Activated CD8-positive, alpha-beta T cell treated with anti-CD3 and anti-CD28 coated beads for 36 hours (primary cell): ENCODE data around the gene CCDC47. TPM values are rescaled to one million over a fixed set of nuclear protein-coding genes. Genes with fewer than 3 reads are reported as not detected.

Experiments
- ATAC-seq: fragments of 200-7000 bp; cut with Tn5 transposase; one replicate; pipeline ENCODE4 v1.10.0; 2021; ENCODE audit warnings: mild to moderate bottlenecking, moderate library complexity
- CTCF ChIA-PET: fragments of 350-600 bp; sonication (Branson Sonifier 250); formaldehyde crosslinking; loops from one replicate; lab custom pipeline; 2021; ENCODE audit warnings: antibody characterized with exemption; lab: Charles Lee
- POLR2A ChIA-PET: fragments of 350-600 bp; sonication (Branson Sonifier 250); formaldehyde crosslinking; loops from one replicate; lab custom pipeline; 2021; ENCODE audit warnings: antibody characterized with exemption; lab: Charles Lee
- DNase-seq: peaks from one replicate; pipeline ENCODE4 v3.0.0-alpha.2; 2020
- H3K27ac Mint-ChIP-seq: one replicate; pipeline ENCODE4 v1.8.0; 2021; ENCODE audit warnings: mild to moderate bottlenecking, mixed read lengths
- H3K27me3 Mint-ChIP-seq: one replicate; pipeline ENCODE4 v1.8.0; 2021; ENCODE audit warnings: mixed read lengths
- H3K36me3 Mint-ChIP-seq: one replicate; pipeline ENCODE4 v1.8.0; 2021; ENCODE audit warnings: low read depth, mixed read lengths
- H3K4me1 Mint-ChIP-seq: one replicate; pipeline ENCODE4 v1.8.0; 2021; ENCODE audit warnings: low read depth, mixed read lengths
- H3K4me3 Mint-ChIP-seq: one replicate; pipeline ENCODE4 v1.8.0; 2021; ENCODE audit warnings: mild to moderate bottlenecking, moderate library complexity, mixed read lengths
- H3K9me3 Mint-ChIP-seq: one replicate; pipeline ENCODE4 v1.8.0; 2021; ENCODE audit warnings: mixed read lengths
- CTCF ChIP-seq: fragments of 200-600 bp; IDR thresholded peaks from one replicate; pipeline ENCODE4 v1.8.0; 2022; ENCODE audit warnings: antibody characterized with exemption, mild to moderate bottlenecking
- intact Hi-C: fragments of 100-400 bp; cut with micrococcal nuclease; formaldehyde crosslinking; loops from one replicate; pipeline ENCODE4 v1.10.0; 2022
- total RNA-seq, 2 experiments: library from RNA; stranded (reverse); gene quantifications; one replicate each; pipeline ENCODE4 v1.2.3, GENCODE V29; 2021

Gene CCDC47
- total RNA-seq, 2 experiments from 2014 or later: 63.0 to 64.4 TPM

- Mint-ChIP-seq H3K4me1 (peaks cover 50% of the 10 kb centered on the region), H3K27ac (peak within 1 kb of the TSS; percentile 100), H3K36me3 (peaks cover 56% of the 10 kb centered on the region), H3K9me3 (no peaks in the 10 kb centered on the region), H3K27me3 (no peaks in the 10 kb centered on the region), H3K4me3 (peak within 1 kb of the TSS; percentile 88)
- CTCF ChIA-PET: interaction anchor here (0.6 to 2.1 kb wide), 12 partner anchors 9 to 76 kb away, joined by 3 to 7 read pairs (median 4); no protein-coding TSS in a partner anchor
- POLR2A ChIA-PET: interaction anchor here (0.6 to 6.2 kb wide), 33 partner anchors 9 to 371 kb away, joined by 3 to 96 read pairs (median 5); partner anchors contain the start of genes FTSJ3, LIMD2, PSMC5 and SMARCD2
- peak; percentile 2 for ATAC-seq
- intact Hi-C loops: no loop called here
- TF ChIP-seq CTCF: no peak
- no peak for DNase-seq
Observed at GRCh38 chr17:63774141-63774968, 958 bp upstream of the CCDC47 start, which contains the start of gene DDX42. Gene DDX42, plus strand, starts transcription at chr17:63774170. Its CDS starts 12,880 bp downstream, at chr17:63787050.

- CTCF ChIA-PET: interaction anchor here (0.8 to 1.7 kb wide), 7 partner anchors 9 to 93 kb away, joined by 3 to 7 read pairs (median 4); no protein-coding TSS in a partner anchor
- H3K4me3 Mint-ChIP-seq: peak overlapping the region; percentile 88
- POLR2A ChIA-PET: interaction anchor here (0.6 to 6.2 kb wide), 24 partner anchors 9 to 133 kb away, joined by 3 to 96 read pairs (median 5); partner anchors contain the start of genes FTSJ3, LIMD2, PSMC5 and STRADA
- TF ChIP-seq CTCF: no peak
- H3K9me3 Mint-ChIP-seq: no peaks in the 10 kb centered on the region
- peaks cover 47% of the 10 kb centered on the region for H3K4me1 Mint-ChIP-seq
- peak overlapping the region; percentile 100 for H3K27ac Mint-ChIP-seq
- DNase-seq (no peak), ATAC-seq (no peak)
- intact Hi-C loops: loop anchor here (2.0 kb wide), 1 partner anchor 32 kb away; the partner anchor contains the start of gene STRADA
- no peaks in the 10 kb centered on the region for H3K27me3 Mint-ChIP-seq
- H3K36me3 Mint-ChIP-seq: peaks cover 49% of the 10 kb centered on the region
Observed at GRCh38 chr17:63772801-63773271, 561 bp downstream of the CCDC47 start.

- CTCF ChIA-PET: interaction anchor here (0.8 to 1.4 kb wide), 3 partner anchors 16 to 36 kb away, joined by 3 to 4 read pairs (median 4); no protein-coding TSS in a partner anchor
- Mint-ChIP-seq H3K4me1 (peaks cover 43% of the 10 kb centered on the region), H3K9me3 (no peaks in the 10 kb centered on the region), H3K36me3 (peaks cover 48% of the 10 kb centered on the region), H3K4me3 (no peak overlapping the region), H3K27ac (no peak overlapping the region), H3K27me3 (no peaks in the 10 kb centered on the region)
- POLR2A ChIA-PET: interaction anchor here (0.7 to 1.0 kb wide), 3 partner anchors 14 to 26 kb away, joined by 3 read pairs; no protein-coding TSS in a partner anchor
- no peak for TF ChIP-seq CTCF
- ATAC-seq: no peak
- DNase-seq: no peak
- intact Hi-C loops: no loop called here
Observed at GRCh38 chr17:63768433-63768832, 5.0 kb downstream of the CCDC47 start.

- ATAC-seq (no peak), DNase-seq (no peak)
- Mint-ChIP-seq H3K9me3 (no peaks in the 10 kb centered on the region), H3K4me3 (no peak overlapping the region), H3K27me3 (no peaks in the 10 kb centered on the region), H3K4me1 (peaks cover 40% of the 10 kb centered on the region), H3K27ac (no peak overlapping the region), H3K36me3 (peaks cover 48% of the 10 kb centered on the region)
- ChIA-PET CTCF (interaction anchor here (0.8 to 1.0 kb wide), 2 partner anchors 16 to 57 kb away, joined by 3 to 5 read pairs; no protein-coding TSS in a partner anchor), POLR2A (interaction anchor here (0.7 to 1.0 kb wide), 2 partner anchors 9 to 84 kb away, joined by 3 to 4 read pairs; no protein-coding TSS in a partner anchor)
- intact Hi-C loops: no loop called here
- TF ChIP-seq CTCF: no peak
Observed at GRCh38 chr17:63766754-63767153, 6.6 kb downstream of the CCDC47 start.
